IMR-90 (cell line): Measurements from ENCODE around the gene PEX7. TPM values are rescaled to one million over a fixed set of nuclear protein-coding genes. Genes with fewer than 3 reads are reported as not detected.

ENCODE experiments used
- ATAC-seq: fragments of 200-7000 bp; cut with Tn5 transposase; 2 replicates; pipeline ENCODE4 v1.9.1; 2020; ENCODE audit warnings: low read depth, mild to moderate bottlenecking, moderate library complexity
- BruUV-seq: library from RNA; stranded (reverse); fragments of 400-500 nt; replicated peaks from 2 replicates; lab custom pipeline; 2021; lab: Mats Ljungman, UMichigan
- CTCF ChIA-PET: fragments of 300-600 bp; formaldehyde crosslinking; extraction: SDS; loops from one replicate; lab custom pipeline; 2021; ENCODE audit warnings: antibody characterized with exemption; lab: Yijun Ruan, JAX
- POLR2A ChIA-PET: fragments of 300-600 bp; sonication (Branson Sonifier 250); formaldehyde crosslinking; loops from one replicate; lab custom pipeline; 2022; ENCODE audit warnings: antibody characterized with exemption; ENCODE audit not compliant: unreplicated experiment; lab: Charles Lee
- DNase-seq: peaks from one replicate; pipeline ENCODE4 v3.0.0; 2013
- H2AFZ ChIP-seq: replicated peaks from 2 replicates; pipeline ENCODE3; 2013; ENCODE audit warnings: low read length, mild to moderate bottlenecking; ENCODE audit not compliant: poor library complexity
- H2AK5ac ChIP-seq: 2 replicates; pipeline ENCODE4 v1.6.1; 2013; ENCODE audit warnings: low read depth, low read length, inconsistent platforms
- H2AK9ac ChIP-seq: replicated peaks from 2 replicates; pipeline ENCODE3; 2013; ENCODE audit warnings: mild to moderate bottlenecking, low read depth, low read length, moderate library complexity; ENCODE audit not compliant: poor library complexity
- H2BK120ac ChIP-seq: 2 replicates; pipeline ENCODE4 v1.6.1; 2013; ENCODE audit warnings: low read depth, low read length, inconsistent platforms
- H2BK15ac ChIP-seq: 3 replicates; pipeline ENCODE4 v1.6.1; 2013; ENCODE audit warnings: low read depth, low read length, inconsistent platforms
- H2BK20ac ChIP-seq: 2 replicates; pipeline ENCODE4 v1.6.1; 2013; ENCODE audit warnings: low read depth, mild to moderate bottlenecking, inconsistent platforms, low read length, moderate library complexity
- H2BK5ac ChIP-seq: 2 replicates; pipeline ENCODE4 v1.6.1; 2013; ENCODE audit warnings: mild to moderate bottlenecking, low read depth, low read length, inconsistent platforms; ENCODE audit not compliant: poor library complexity, severe bottlenecking
- H3K14ac ChIP-seq: replicated peaks from 2 replicates; pipeline ENCODE4 v1.6.1; 2013; ENCODE audit warnings: low read depth, low read length, inconsistent platforms
- H3K18ac ChIP-seq: 2 replicates; pipeline ENCODE4 v1.6.1; 2013; ENCODE audit warnings: low read depth, low read length, control low read depth
- H3K23ac ChIP-seq: 2 replicates; pipeline ENCODE4 v1.6.1; 2013; ENCODE audit warnings: low read depth, low read length, inconsistent platforms
- H3K27ac ChIP-seq: 2 replicates; pipeline ENCODE4 v1.5.1; 2013; ENCODE audit warnings: mild to moderate bottlenecking, control low read depth, low read length; ENCODE audit not compliant: insufficient read depth
- H3K27me3 ChIP-seq: 2 replicates; pipeline ENCODE4 v1.6.1; 2013; ENCODE audit warnings: low read length; ENCODE audit not compliant: control insufficient read depth, insufficient read depth
- H3K36me3 ChIP-seq: 2 replicates; pipeline ENCODE4 v1.6.1; 2013; ENCODE audit warnings: low read length, mixed read lengths; ENCODE audit not compliant: control insufficient read depth, insufficient read depth
- H3K4ac ChIP-seq: 2 replicates; pipeline ENCODE4 v1.6.1; 2013; ENCODE audit warnings: low read depth, low read length, inconsistent platforms
- H3K4me1 ChIP-seq: 2 replicates; pipeline ENCODE4 v1.6.1; 2013; ENCODE audit warnings: low read length, mixed read lengths; ENCODE audit not compliant: control insufficient read depth, insufficient read depth
- H3K4me2 ChIP-seq: 2 replicates; pipeline ENCODE4 v1.6.1; 2013; ENCODE audit warnings: low read depth, mild to moderate bottlenecking, control low read depth, low read length, moderate library complexity
- H3K4me3 ChIP-seq: 2 replicates; pipeline ENCODE4 v1.5.1; 2013; ENCODE audit warnings: low read depth, mild to moderate bottlenecking, control low read depth, low read length, moderate library complexity; ENCODE audit not compliant: insufficient read depth
- H3K56ac ChIP-seq: 2 replicates; pipeline ENCODE4 v1.6.1; 2013; ENCODE audit warnings: low read length, inconsistent platforms; ENCODE audit not compliant: insufficient read depth; ENCODE audit errors: extremely low read depth
- H3K79me1 ChIP-seq, 2 experiments: 2 replicates each; pipeline ENCODE4 v1.6.1; 2013; ENCODE audit warnings: low read length in 2 of 2, inconsistent platforms in 1 of 2, low read depth in 1 of 2
- H3K9ac ChIP-seq: 2 replicates; pipeline ENCODE4 v1.6.1; 2013; ENCODE audit warnings: low read depth, low read length, control low read depth
- H3K9me1 ChIP-seq: 2 replicates; pipeline ENCODE4 v1.6.1; 2013; ENCODE audit warnings: low read length, inconsistent platforms; ENCODE audit not compliant: insufficient read depth
- H3K9me3 ChIP-seq: 2 replicates; pipeline ENCODE4 v1.6.1; 2013; ENCODE audit warnings: low read length; ENCODE audit not compliant: control insufficient read depth, insufficient read depth
- H4K20me1 ChIP-seq: 2 replicates; pipeline ENCODE4 v1.6.1; 2013; ENCODE audit warnings: low read length, inconsistent platforms; ENCODE audit not compliant: insufficient read depth
- H4K5ac ChIP-seq: 2 replicates; pipeline ENCODE4 v1.6.1; 2013; ENCODE audit warnings: mild to moderate bottlenecking, low read depth, low read length, control low read depth
- H4K8ac ChIP-seq, 2 experiments: 2 replicates each; pipeline ENCODE4 v1.6.1; 2013; ENCODE audit warnings: low read depth in 2 of 2, low read length in 2 of 2, control low read depth in 1 of 2, inconsistent platforms in 1 of 2
- H4K91ac ChIP-seq: 2 replicates; pipeline ENCODE4 v1.6.1; 2013; ENCODE audit warnings: low read depth, low read length, inconsistent platforms; ENCODE audit not compliant: insufficient read depth
- BHLHE40 ChIP-seq: fragments of 150-350 bp; IDR thresholded peaks from 2 replicates; pipeline ENCODE4 v1.6.1; 2016; ENCODE audit warnings: mild to moderate bottlenecking, low read depth, low read length
- CHD1 ChIP-seq: IDR thresholded peaks from 2 replicates; pipeline ENCODE4 v1.6.1; 2012; ENCODE audit warnings: low read depth, low read length, improper control_type of control experiment
- FOS ChIP-seq: fragments of 150-350 bp; IDR thresholded peaks from 2 replicates; pipeline ENCODE4 v1.6.1; 2016; ENCODE audit warnings: low read depth, low read length
- MAFK ChIP-seq: IDR thresholded peaks from 2 replicates; pipeline ENCODE4 v1.6.1; 2012; ENCODE audit warnings: low read depth, low read length, improper control_type of control experiment
- MAZ ChIP-seq: IDR thresholded peaks from 2 replicates; pipeline ENCODE4 v1.6.1; 2012; ENCODE audit warnings: low read depth, mild to moderate bottlenecking, low read length, improper control_type of control experiment, moderate library complexity, borderline replicate concordance
- MXI1 ChIP-seq: IDR thresholded peaks from 2 replicates; pipeline ENCODE4 v1.6.1; 2012; ENCODE audit warnings: low read depth, mild to moderate bottlenecking, low read length, moderate library complexity, borderline replicate concordance
- SMC3 ChIP-seq: fragments of 150-350 bp; IDR thresholded peaks from 2 replicates; pipeline ENCODE4 v1.6.1; 2016; ENCODE audit warnings: low read depth, mild to moderate bottlenecking, antibody characterized with exemption, low read length, moderate library complexity
- WGBS, 2 experiments: methylation state at CpG; one replicate each; pipeline versions ENCODE4 v1.1.5 to v1.1.7; 2013; ENCODE audit warnings: missing lambda C conversion rate in 2 of 2; ENCODE audit not compliant: insufficient read length in 1 of 2; ENCODE audit errors: extremely low coverage in 2 of 2; 5-methylcytosine and 5-hydroxymethylcytosine counted together
- dilution Hi-C: fragments of 300-500 bp; cut with HindIII; formaldehyde crosslinking; loops from one replicate; pipeline ENCODE4 v1.14.3; 2018; ENCODE audit warnings: low sequenced_read_pairs; ENCODE audit not compliant: unreplicated experiment
- in situ Hi-C: fragments of 300-500 bp; cut with MboI; formaldehyde crosslinking; loops from 3 replicates; pipeline ENCODE4 v1.14.3; 2019; ENCODE audit warnings: low sequenced_read_pairs, inconsistent platforms, mixed read lengths
- intact Hi-C: fragments of 100-400 bp; cut with micrococcal nuclease; formaldehyde crosslinking; loops from 2 replicates; pipeline ENCODE4 v1.10.0; 2022
- polyA plus RNA-seq, 3 experiments: library from polyadenylated mRNA; depleted of rRNA; stranded (reverse); fragments of >200 nt; gene quantifications; 2 replicates each; pipeline ENCODE4 v1.2.3, GENCODE V29; 2012; ENCODE audit warnings: low replicate concordance in 1 of 3
- total RNA-seq: library from RNA; depleted of rRNA; stranded (reverse); fragments of >200 nt; gene quantifications from 2 replicates; pipeline ENCODE4 v1.2.3, GENCODE V29; 2012

The PEX7 gene
- total and polyA plus RNA-seq, 2 of the 4 experiments (the other 2 are of a cell fraction) = 5.4 to 7.0 TPM

DNA sequence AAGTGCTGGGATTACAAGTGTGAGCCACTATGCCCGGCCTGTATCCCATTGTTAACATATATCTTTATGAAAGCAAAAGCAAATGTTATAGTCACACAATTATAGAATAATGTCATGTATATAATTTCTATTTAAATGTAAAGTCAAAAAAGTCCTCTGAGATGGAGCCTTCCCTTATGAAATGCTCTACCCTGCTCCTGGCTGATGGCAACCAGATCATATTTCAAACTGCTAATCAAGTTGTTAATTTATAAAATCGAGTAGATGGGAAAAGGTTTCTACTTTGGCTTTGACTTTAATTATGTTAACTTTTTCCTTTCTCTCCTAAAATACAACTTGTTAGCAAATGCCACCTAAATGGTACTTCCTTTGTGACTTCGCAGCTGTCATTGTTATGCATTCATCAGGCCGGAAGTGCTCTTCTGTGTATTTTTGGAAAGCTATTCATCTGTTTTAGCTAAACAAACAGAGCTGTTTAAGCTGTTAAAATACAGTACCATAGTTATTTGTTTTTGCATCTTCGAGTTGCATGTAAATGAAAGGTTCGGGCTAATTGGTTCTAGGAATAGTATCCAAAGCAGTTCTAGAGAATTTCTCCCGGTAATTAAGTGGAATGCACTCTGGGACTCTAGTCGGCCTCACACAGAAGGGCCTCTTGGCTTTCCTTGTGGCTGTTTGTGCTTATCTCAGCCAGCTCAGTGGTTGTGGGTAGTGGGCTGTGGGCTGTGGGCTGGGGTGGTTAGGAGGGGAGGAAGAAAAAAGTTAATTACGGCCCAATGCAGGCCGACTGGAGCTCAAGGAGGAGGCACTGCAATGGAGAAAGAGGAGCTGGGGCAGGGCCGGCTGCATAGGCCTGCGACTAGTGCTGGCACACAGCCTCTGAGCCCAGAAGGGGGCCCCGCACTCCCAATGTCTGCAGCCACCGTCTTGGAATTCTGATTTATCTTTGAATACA lies 134.5 kb downstream of the PEX7 start:
- H3K27ac ChIP-seq = no peak overlapping the region
- H2AFZ ChIP-seq = no peak overlapping the region
- CTCF ChIA-PET = no interaction called here

More for the DNA sequence above, 134.5 kb downstream of the PEX7 start:
- TF ChIP-seq BHLHE40 = no peak
- no peak for TF ChIP-seq CHD1
- no peak for TF ChIP-seq SMC3
- TF ChIP-seq MXI1 = no peak
- no peak for TF ChIP-seq MAFK
- no peak for TF ChIP-seq FOS
- TF ChIP-seq MAZ = no peak
- Histone ChIP-seq H3K79me1 (no peaks in the 10 kb centered on the region), H3K27me3 (peaks cover 5% of the 10 kb centered on the region), H2BK120ac (no peak overlapping the region), H2BK15ac (no peak overlapping the region), H3K9ac (no peak overlapping the region), H3K4me1 (peaks cover 2% of the 10 kb centered on the region; the same call in 1 of the 2 replicates), H3K9me3 (no peaks in the 10 kb centered on the region), H2BK5ac (no peak overlapping the region), H3K18ac (no peak overlapping the region), H4K20me1 (no peaks in the 10 kb centered on the region), H4K5ac (no peak overlapping the region), H4K91ac (no peak overlapping the region), H4K8ac (no peak overlapping the region), H3K36me3 (no peaks in the 10 kb centered on the region), H2AK9ac (no peak overlapping the region), H2AK5ac (no peak overlapping the region), H3K9me1 (peaks cover 4% of the 10 kb centered on the region; the same call in 1 of the 2 replicates), H3K56ac (no peak overlapping the region), H3K14ac (no peak overlapping the region), H2BK20ac (no peak overlapping the region), H3K4me2 (no peak overlapping the region), H3K4me3 (no peak overlapping the region), H3K4ac (no peak overlapping the region), H3K23ac (no peak overlapping the region)
- POLR2A ChIA-PET = interaction anchor here (0.6 kb wide), 1 partner anchor 125 kb away, joined by 8 read pairs; no protein-coding TSS in a partner anchor
- WGBS, 2 experiments = 33% methylated on average over 1 of the region's 14 CpGs; no CpG with 5 or more reads in 1 of the 2 experiments
- in situ Hi-C loops = no loop called here
- ATAC-seq (no peak), DNase-seq (no peak)
- BruUV-seq = no TSS peak
- intact Hi-C loops = no loop called here
- dilution Hi-C loops = no loop called here
